HepG2 (cell line): ENCODE measurements around the gene LDLRAD4. TPM values are rescaled to one million over a fixed set of nuclear protein-coding genes. Genes with fewer than 3 reads are reported as not detected.

Experiments
- ATAC-seq: fragments of 200-7000 bp; cut with Tn5 transposase; 3 replicates; pipeline ENCODE4 v1.9.1; 2020; ENCODE audit warnings: mild to moderate bottlenecking, moderate library complexity
- BruUV-seq: library from RNA; stranded (reverse); fragments of 400-500 nt; replicated peaks from 2 replicates; lab custom pipeline; 2021; lab: Mats Ljungman, UMichigan
- CTCF ChIA-PET: fragments of 300-600 bp; formaldehyde crosslinking; extraction: SDS; loops from one replicate; lab custom pipeline; 2021; ENCODE audit warnings: low total read pairs, inconsistent platforms, low intra/inter-chr PET ratio; lab: Yijun Ruan, JAX
- POLR2A ChIA-PET: fragments of 350-600 bp; sonication (Branson Sonifier 250); formaldehyde crosslinking; loops from one replicate; lab custom pipeline; 2020; ENCODE audit warnings: antibody characterized with exemption, inconsistent platforms; lab: Yijun Ruan, JAX
- DNase-seq: peaks from one replicate; pipeline ENCODE4 v3.0.0-alpha.2; 2015; ENCODE audit warnings: low spot score
- FAIRE-seq: peaks from 3 replicates; lab custom pipeline; 2011; peaks lifted over from hg19 to GRCh38; lab: Jason Lieb, UNC
- H2AFZ ChIP-seq: one replicate; pipeline ENCODE4 v1.6.1; 2011; ENCODE audit warnings: low read length, inconsistent platforms
- H3K27ac ChIP-seq: fragments of 300-600 bp; 3 replicates; pipeline ENCODE4 v1.8.0; 2011; ENCODE audit warnings: mixed run types, mild to moderate bottlenecking, mixed read lengths, low read length, inconsistent platforms; ENCODE audit not compliant: insufficient read depth; ENCODE audit errors: extremely low read length
- H3K27me3 ChIP-seq, 2 experiments: fragments of 200-600 bp in 1 of 2; 2 replicates in 1 of 2; 3 replicates in 1 of 2; pipeline versions ENCODE4 v1.6.0 to v1.8.0; 2011; ENCODE audit warnings: low read length in 2 of 2, mild to moderate bottlenecking in 2 of 2, moderate library complexity in 2 of 2, inconsistent platforms in 1 of 2; ENCODE audit not compliant: insufficient read depth in 2 of 2, control insufficient read depth in 1 of 2
- H3K36me3 ChIP-seq, 2 experiments: fragments of 200-600 bp in 1 of 2; replicated peaks in 1 of 2; 2 replicates in 1 of 2; 3 replicates in 1 of 2; pipeline versions ENCODE4 v1.5.1 to v1.8.0; 2011; ENCODE audit warnings: low read length in 2 of 2, inconsistent platforms in 1 of 2; ENCODE audit not compliant: insufficient read depth in 2 of 2, control insufficient read depth in 1 of 2
- H3K4me1 ChIP-seq: 2 replicates; pipeline ENCODE4 v1.5.1; 2012; ENCODE audit warnings: low read length, inconsistent platforms; ENCODE audit not compliant: insufficient read depth
- H3K4me2 ChIP-seq: 2 replicates; pipeline ENCODE4 v1.6.0; 2011; ENCODE audit warnings: low read depth, low read length, inconsistent platforms
- H3K4me3 ChIP-seq, 3 experiments: fragments of 200-600 bp in 1 of 3; sonication (generic), shearing (Covaris generic) in 1 of 3; replicated peaks in 1 of 3; 2 replicates each; pipeline ENCODE4 v1.5.1; 2011 to 2016; ENCODE audit warnings: low read length in 3 of 3, inconsistent platforms in 2 of 3, low read depth in 2 of 3, mild to moderate bottlenecking in 2 of 3, control low read depth in 1 of 3, mixed read lengths in 1 of 3; ENCODE audit not compliant: insufficient read depth in 1 of 3
- H3K79me2 ChIP-seq: one replicate; pipeline ENCODE4 v1.6.1; 2011; ENCODE audit warnings: low read length, inconsistent platforms; ENCODE audit not compliant: insufficient read depth
- H3K9ac ChIP-seq: 2 replicates; pipeline ENCODE4 v1.6.0; 2011; ENCODE audit warnings: mild to moderate bottlenecking, low read depth, low read length, inconsistent platforms; ENCODE audit not compliant: insufficient read depth
- H3K9me3 ChIP-seq: 2 replicates; pipeline ENCODE4 v1.5.1; 2012; ENCODE audit warnings: mild to moderate bottlenecking, low read length
- H4K20me1 ChIP-seq: 2 replicates; pipeline ENCODE4 v1.6.0; 2011; ENCODE audit warnings: inconsistent platforms, mild to moderate bottlenecking, low read length, moderate library complexity; ENCODE audit not compliant: insufficient read depth
- BHLHE40 ChIP-seq: IDR thresholded peaks from 2 replicates; pipeline ENCODE4 v1.6.1; 2011; ENCODE audit warnings: low read length, improper control_type of control experiment
- GTF2F1 ChIP-seq: fragments of 150-350 bp; IDR thresholded peaks from 2 replicates; pipeline ENCODE4 v1.6.1; 2014; ENCODE audit warnings: low read length
- PHF21A ChIP-seq: sonication (generic); formaldehyde crosslinking; IDR thresholded peaks from 2 replicates; pipeline ENCODE4 v1.5.0; 2020; ENCODE audit warnings: mild to moderate bottlenecking, missing genetic modification reagents
- TEAD2 ChIP-seq: sonication (generic); formaldehyde crosslinking; IDR thresholded peaks from 2 replicates; pipeline ENCODE4 v1.9.0; 2021; ENCODE audit warnings: missing genetic modification reagents
- ZNF17 ChIP-seq: sonication (generic); formaldehyde crosslinking; IDR thresholded peaks from 2 replicates; pipeline ENCODE4 v1.5.0; 2020; ENCODE audit warnings: mild to moderate bottlenecking, missing genetic modification reagents
- ZNF232 ChIP-seq: sonication (generic); formaldehyde crosslinking; IDR thresholded peaks from 2 replicates; pipeline ENCODE4 v1.4.0; 2020; ENCODE audit warnings: missing genetic modification reagents, borderline replicate concordance
- WGBS: methylation state at CpG from one replicate; pipeline ENCODE4 v1.1.6; 2017; ENCODE audit warnings: low lambda C conversion rate; 5-methylcytosine and 5-hydroxymethylcytosine counted together
- in situ Hi-C: cut with HindIII; loops from 2 replicates; pipeline ENCODE4 v1.10.0; 2017; ENCODE audit warnings: low pct_unique_long_range_greater_than_20kb; ENCODE audit not compliant: extremely low pct_ligation_motif_present
- intact Hi-C: fragments of 100-400 bp; cut with micrococcal nuclease; formaldehyde crosslinking; loops from one replicate; pipeline ENCODE4 v1.10.0; 2022; ENCODE audit not compliant: unreplicated experiment
- polyA plus RNA-seq, 8 experiments: library from polyadenylated mRNA; depleted of rRNA in 3 of 8; stranded (reverse) in 7 of 8; unstranded in 1 of 8; fragments of >200 nt; fragmentation: Illumina TruSeq in 4 of 8; extraction: Trizol in 4 of 8; gene quantifications; 2 replicates each; pipeline versions ENCODE4 v1.2.1 to v1.2.3, GENCODE V29; 2011 to 2016; ENCODE audit warnings: low read depth in 4 of 8, missing spikeins in 1 of 8, mixed read lengths in 1 of 8; ENCODE audit not compliant: insufficient read depth in 1 of 8
- total RNA-seq, 5 experiments: library from RNA; depleted of rRNA; stranded (reverse); fragments of >200 nt; fragmentation: Illumina TruSeq; extraction: Trizol; gene quantifications; 2 replicates each; pipeline ENCODE4 v1.2.3, GENCODE V29; 2016; ENCODE audit warnings: low read depth in 1 of 5
- TF ChIP-seq, protein P1 (sequence below): sonication (generic); formaldehyde crosslinking; IDR thresholded peaks from 2 replicates; pipeline ENCODE4 v1.4.0; 2020; ENCODE audit warnings: mild to moderate bottlenecking, low read depth, missing genetic modification reagents
- TF ChIP-seq, protein P2 (sequence below): sonication (generic); formaldehyde crosslinking; IDR thresholded peaks from 2 replicates; pipeline ENCODE4 v1.8.1; 2023; ENCODE audit warnings: mild to moderate bottlenecking, missing genetic modification reagents
- TF ChIP-seq, protein P3 (sequence below): sonication (generic); formaldehyde crosslinking; IDR thresholded peaks from 2 replicates; pipeline ENCODE4 v1.8.1; 2022; ENCODE audit warnings: low read depth, mild to moderate bottlenecking, missing genetic modification reagents
- TF ChIP-seq, protein P4 (sequence below): sonication (generic); formaldehyde crosslinking; IDR thresholded peaks from 2 replicates; pipeline ENCODE4 v1.4.0; 2020; ENCODE audit warnings: missing genetic modification reagents

The LDLRAD4 gene
- total and polyA plus RNA-seq, 2 of the 13 experiments (the other 11 are each of a cell fraction or from before 2014, with no cell fraction given), result 13.6 to 20.9 TPM

DNA sequence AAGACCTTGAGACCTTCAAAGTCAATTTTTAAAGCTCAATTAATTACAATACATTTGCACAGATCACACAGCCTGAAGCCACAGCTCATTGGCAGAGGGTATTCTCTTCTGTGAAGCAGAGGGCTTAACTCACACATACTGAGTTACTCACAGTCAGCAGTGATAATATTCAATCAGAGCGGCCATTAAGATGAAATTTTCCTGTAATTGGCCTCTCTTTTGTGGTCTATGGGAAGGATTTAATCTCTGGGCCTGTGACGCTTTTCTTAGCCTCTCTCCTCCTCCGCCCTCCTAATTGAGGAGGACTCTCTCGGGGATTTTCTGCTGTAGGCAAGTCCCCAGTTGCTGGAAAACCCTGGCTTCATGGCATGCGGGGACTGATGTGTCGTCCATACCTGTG, 12.3 kb upstream of the LDLRAD4 start (continued):
- TF ChIP-seq, protein P1, sequence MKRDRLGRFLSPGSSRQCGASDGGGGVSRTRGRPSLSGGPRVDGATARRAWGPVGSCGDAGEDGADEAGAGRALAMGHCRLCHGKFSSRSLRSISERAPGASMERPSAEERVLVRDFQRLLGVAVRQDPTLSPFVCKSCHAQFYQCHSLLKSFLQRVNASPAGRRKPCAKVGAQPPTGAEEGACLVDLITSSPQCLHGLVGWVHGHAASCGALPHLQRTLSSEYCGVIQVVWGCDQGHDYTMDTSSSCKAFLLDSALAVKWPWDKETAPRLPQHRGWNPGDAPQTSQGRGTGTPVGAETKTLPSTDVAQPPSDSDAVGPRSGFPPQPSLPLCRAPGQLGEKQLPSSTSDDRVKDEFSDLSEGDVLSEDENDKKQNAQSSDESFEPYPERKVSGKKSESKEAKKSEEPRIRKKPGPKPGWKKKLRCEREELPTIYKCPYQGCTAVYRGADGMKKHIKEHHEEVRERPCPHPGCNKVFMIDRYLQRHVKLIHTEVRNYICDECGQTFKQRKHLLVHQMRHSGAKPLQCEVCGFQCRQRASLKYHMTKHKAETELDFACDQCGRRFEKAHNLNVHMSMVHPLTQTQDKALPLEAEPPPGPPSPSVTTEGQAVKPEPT, result no peak
- TF ChIP-seq, protein P2, sequence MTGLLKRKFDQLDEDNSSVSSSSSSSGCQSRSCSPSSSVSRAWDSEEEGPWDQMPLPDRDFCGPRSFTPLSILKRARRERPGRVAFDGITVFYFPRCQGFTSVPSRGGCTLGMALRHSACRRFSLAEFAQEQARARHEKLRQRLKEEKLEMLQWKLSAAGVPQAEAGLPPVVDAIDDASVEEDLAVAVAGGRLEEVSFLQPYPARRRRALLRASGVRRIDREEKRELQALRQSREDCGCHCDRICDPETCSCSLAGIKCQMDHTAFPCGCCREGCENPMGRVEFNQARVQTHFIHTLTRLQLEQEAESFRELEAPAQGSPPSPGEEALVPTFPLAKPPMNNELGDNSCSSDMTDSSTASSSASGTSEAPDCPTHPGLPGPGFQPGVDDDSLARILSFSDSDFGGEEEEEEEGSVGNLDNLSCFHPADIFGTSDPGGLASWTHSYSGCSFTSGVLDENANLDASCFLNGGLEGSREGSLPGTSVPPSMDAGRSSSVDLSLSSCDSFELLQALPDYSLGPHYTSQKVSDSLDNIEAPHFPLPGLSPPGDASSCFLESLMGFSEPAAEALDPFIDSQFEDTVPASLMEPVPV (CRISPR knock-in tag), result no peak
- no peak for TF ChIP-seq PHF21A (CRISPR knock-in tag)
- TF ChIP-seq BHLHE40, result no peak
- TF ChIP-seq ZNF17 (CRISPR knock-in tag), result no peak

DNA sequence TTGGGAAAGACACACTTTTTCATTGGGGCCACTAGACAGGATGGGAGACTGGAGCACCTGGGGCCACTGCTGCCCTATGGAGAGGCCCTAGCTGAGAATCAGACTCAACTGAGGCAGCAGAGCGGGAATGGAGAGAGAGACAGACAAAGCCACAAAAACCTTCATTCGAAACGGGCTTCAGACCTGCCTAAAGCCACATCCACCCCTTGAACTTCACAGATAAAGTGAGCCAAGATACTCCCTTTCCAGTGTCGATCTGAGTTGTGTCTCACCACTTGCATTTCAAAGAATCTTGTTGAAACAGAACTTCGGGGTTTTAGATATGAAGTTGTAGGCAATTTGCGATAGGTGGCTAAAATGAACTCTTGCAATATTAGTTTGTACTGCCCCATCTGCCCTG, 11.3 kb upstream of the LDLRAD4 start:
- H3K4me3 ChIP-seq, result no peak overlapping the region
- ChIA-PET POLR2A (no interaction called here), CTCF (no interaction called here)
- ATAC-seq (no peak), DNase-seq (no peak), FAIRE-seq (no peak)
- no peaks in the 10 kb centered on the region for H4K20me1 ChIP-seq
- H3K4me2 ChIP-seq, result no peak overlapping the region
- no peak overlapping the region for H2AFZ ChIP-seq
- BruUV-seq, result no TSS peak
- H3K27me3 ChIP-seq, result peaks cover 4 to 17% of the 10 kb centered on the region in 2 experiments; a peak in 4 of 5 replicates
- intact Hi-C loops (no loop called here), in situ Hi-C loops (loop anchor here (25.0 kb wide), 1 partner anchor 430 kb away; no protein-coding TSS in a partner anchor)
- 27% methylated on average over 6 of the region's 6 CpGs for WGBS
- no peaks in the 10 kb centered on the region for H3K36me3 ChIP-seq
- no peak overlapping the region for H3K27ac ChIP-seq
- no peaks in the 10 kb centered on the region for H3K79me2 ChIP-seq
- no peak overlapping the region for H3K9ac ChIP-seq
- H3K4me1 ChIP-seq, result peaks cover 12% of the 10 kb centered on the region; the same call in 1 of the 2 replicates
- no peaks in the 10 kb centered on the region for H3K9me3 ChIP-seq
- TF ChIP-seq, protein P3, sequence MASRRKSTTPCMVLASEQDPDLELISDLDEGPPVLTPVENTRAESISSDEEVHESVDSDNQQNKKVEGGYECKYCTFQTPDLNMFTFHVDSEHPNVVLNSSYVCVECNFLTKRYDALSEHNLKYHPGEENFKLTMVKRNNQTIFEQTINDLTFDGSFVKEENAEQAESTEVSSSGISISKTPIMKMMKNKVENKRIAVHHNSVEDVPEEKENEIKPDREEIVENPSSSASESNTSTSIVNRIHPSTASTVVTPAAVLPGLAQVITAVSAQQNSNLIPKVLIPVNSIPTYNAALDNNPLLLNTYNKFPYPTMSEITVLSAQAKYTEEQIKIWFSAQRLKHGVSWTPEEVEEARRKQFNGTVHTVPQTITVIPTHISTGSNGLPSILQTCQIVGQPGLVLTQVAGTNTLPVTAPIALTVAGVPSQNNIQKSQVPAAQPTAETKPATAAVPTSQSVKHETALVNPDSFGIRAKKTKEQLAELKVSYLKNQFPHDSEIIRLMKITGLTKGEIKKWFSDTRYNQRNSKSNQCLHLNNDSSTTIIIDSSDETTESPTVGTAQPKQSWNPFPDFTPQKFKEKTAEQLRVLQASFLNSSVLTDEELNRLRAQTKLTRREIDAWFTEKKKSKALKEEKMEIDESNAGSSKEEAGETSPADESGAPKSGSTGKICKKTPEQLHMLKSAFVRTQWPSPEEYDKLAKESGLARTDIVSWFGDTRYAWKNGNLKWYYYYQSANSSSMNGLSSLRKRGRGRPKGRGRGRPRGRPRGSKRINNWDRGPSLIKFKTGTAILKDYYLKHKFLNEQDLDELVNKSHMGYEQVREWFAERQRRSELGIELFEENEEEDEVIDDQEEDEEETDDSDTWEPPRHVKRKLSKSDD (CRISPR knock-in tag), result no peak
- TF ChIP-seq ZNF232 (CRISPR knock-in tag) (no peak), GTF2F1 (no peak), TEAD2 (no peak)
- TF ChIP-seq, protein P4, sequence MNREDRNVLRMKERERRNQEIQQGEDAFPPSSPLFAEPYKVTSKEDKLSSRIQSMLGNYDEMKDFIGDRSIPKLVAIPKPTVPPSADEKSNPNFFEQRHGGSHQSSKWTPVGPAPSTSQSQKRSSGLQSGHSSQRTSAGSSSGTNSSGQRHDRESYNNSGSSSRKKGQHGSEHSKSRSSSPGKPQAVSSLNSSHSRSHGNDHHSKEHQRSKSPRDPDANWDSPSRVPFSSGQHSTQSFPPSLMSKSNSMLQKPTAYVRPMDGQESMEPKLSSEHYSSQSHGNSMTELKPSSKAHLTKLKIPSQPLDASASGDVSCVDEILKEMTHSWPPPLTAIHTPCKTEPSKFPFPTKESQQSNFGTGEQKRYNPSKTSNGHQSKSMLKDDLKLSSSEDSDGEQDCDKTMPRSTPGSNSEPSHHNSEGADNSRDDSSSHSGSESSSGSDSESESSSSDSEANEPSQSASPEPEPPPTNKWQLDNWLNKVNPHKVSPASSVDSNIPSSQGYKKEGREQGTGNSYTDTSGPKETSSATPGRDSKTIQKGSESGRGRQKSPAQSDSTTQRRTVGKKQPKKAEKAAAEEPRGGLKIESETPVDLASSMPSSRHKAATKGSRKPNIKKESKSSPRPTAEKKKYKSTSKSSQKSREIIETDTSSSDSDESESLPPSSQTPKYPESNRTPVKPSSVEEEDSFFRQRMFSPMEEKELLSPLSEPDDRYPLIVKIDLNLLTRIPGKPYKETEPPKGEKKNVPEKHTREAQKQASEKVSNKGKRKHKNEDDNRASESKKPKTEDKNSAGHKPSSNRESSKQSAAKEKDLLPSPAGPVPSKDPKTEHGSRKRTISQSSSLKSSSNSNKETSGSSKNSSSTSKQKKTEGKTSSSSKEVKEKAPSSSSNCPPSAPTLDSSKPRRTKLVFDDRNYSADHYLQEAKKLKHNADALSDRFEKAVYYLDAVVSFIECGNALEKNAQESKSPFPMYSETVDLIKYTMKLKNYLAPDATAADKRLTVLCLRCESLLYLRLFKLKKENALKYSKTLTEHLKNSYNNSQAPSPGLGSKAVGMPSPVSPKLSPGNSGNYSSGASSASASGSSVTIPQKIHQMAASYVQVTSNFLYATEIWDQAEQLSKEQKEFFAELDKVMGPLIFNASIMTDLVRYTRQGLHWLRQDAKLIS, result no peak
